NCI-H1694 treated with DMSO at 0.1 percent for 48 hours (cell line): ENCODE measurements around the gene NTSR2.

Experiments used
- DNase-seq: peaks from one replicate; lab custom pipeline; 2025; lab: John Stamatoyannopoulos, UW

The NTSR2 gene

GRCh38 chr2:11699686-11700670 is 30.0 kb upstream of the NTSR2 start:
- peak; percentile 55 for DNase-seq

GRCh38 chr2:11698009-11698922 is 28.3 kb upstream of the NTSR2 start:
- DNase-seq: peak; percentile 77

- peak; percentile 84 for DNase-seq
Measured at GRCh38 chr2:11697103-11697871, 27.3 kb upstream of the NTSR2 start.

GRCh38 chr2:11696736-11697102 is 26.7 kb upstream of the NTSR2 start:
- DNase-seq: no peak

- no peak for DNase-seq
Measured at GRCh38 chr2:11695576-11695975, 25.6 kb upstream of the NTSR2 start.

GRCh38 chr2:11692966-11693521 is 23.0 kb upstream of the NTSR2 start:
- DNase-seq: peak; percentile 89

- no peak for DNase-seq
Measured at GRCh38 chr2:11691076-11691660, 21.2 kb upstream of the NTSR2 start.

- peak; percentile 87 for DNase-seq
Measured at GRCh38 chr2:11688222-11689069, 18.5 kb upstream of the NTSR2 start.

GRCh38 chr2:11687736-11688135 is 17.7 kb upstream of the NTSR2 start:
- DNase-seq: no peak

- DNase-seq: no peak
Measured at GRCh38 chr2:11685906-11686470, 16.0 kb upstream of the NTSR2 start.

GRCh38 chr2:11684894-11685460 is 15.0 kb upstream of the NTSR2 start:
- DNase-seq: no peak

GRCh38 chr2:11683966-11684365 is 14.0 kb upstream of the NTSR2 start:
- no peak for DNase-seq

GRCh38 chr2:11683476-11683875 is 13.5 kb upstream of the NTSR2 start:
- no peak for DNase-seq

GRCh38 chr2:11682590-11682915 is 12.6 kb upstream of the NTSR2 start:
- DNase-seq: no peak

- peak; percentile 50 for DNase-seq
Measured at GRCh38 chr2:11681722-11682589, 12.0 kb upstream of the NTSR2 start.

GRCh38 chr2:11680901-11681721 is 11.1 kb upstream of the NTSR2 start:
- no peak for DNase-seq

GRCh38 chr2:11680182-11680900 is 10.3 kb upstream of the NTSR2 start:
- no peak for DNase-seq
